ENCODE results near the gene FNDC8. TPM values are rescaled to one million over a fixed set of nuclear protein-coding genes. Genes with fewer than 3 reads are reported as not detected.
A peak's percentile ranks its signal among the peaks of the same experiment; 100 is the strongest.

Gene FNDC8
- total RNA-seq, 1 experiment from 2014 or later = not detected

DNA sequence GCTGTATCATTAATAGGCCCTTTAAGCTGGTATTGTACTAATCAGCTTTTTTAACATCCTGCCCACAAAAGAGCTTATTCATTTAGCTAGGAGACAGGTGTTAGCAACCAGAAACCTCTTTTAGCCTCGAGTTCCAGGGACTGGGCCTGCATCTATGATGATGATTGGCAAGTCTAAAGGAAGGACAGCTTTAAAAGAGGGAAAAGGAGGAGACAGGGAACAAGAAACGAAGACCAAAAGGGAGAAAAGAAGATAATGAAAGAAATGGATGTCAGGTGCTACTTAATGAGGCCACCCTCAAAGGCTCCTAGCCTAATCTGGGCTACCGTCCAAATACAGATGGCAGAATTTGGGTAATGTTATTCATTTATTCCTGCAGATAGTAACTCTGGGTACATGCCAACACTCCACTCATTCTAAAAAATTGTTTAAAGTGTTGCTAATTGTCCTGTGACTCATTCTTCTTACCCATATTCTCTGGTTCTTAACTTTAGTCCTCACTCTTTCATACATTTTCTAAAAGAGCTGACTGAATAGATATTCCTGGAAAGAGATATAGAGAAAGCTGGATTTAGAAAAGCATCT is 39.2 kb upstream of the FNDC8 start:
- Mint-ChIP-seq H3K4me1 (ENCODE audit: low read depth, unreplicated experiment) (peaks cover 66% of the 10 kb centered on the region), H3K27ac (ENCODE audit: unreplicated experiment) (peak overlapping the region; percentile 60), H3K36me3 (ENCODE audit: insufficient read depth, unreplicated experiment) (peaks cover 38% of the 10 kb centered on the region), H3K4me3 (ENCODE audit: low read depth, unreplicated experiment) (peak overlapping the region; percentile 22), H3K27me3 (ENCODE audit: unreplicated experiment) (no peaks in the 10 kb centered on the region), H3K9me3 (ENCODE audit: low read depth, unreplicated experiment) (no peaks in the 10 kb centered on the region)
- peak; percentile 31 for DNase-seq
- intact Hi-C loops (cut with micrococcal nuclease; ENCODE audit: unreplicated experiment) = loop anchor here (1.0 kb wide), 1 partner anchor 8 kb away; no protein-coding TSS in a partner anchor
- CTCF ChIA-PET = interaction anchor here (1.0 kb wide), 1 partner anchor 14 kb away, joined by 4 read pairs; no protein-coding TSS in a partner anchor
- BruUV-seq (replicated peaks) = no TSS peak
- TF ChIP-seq, protein P1, sequence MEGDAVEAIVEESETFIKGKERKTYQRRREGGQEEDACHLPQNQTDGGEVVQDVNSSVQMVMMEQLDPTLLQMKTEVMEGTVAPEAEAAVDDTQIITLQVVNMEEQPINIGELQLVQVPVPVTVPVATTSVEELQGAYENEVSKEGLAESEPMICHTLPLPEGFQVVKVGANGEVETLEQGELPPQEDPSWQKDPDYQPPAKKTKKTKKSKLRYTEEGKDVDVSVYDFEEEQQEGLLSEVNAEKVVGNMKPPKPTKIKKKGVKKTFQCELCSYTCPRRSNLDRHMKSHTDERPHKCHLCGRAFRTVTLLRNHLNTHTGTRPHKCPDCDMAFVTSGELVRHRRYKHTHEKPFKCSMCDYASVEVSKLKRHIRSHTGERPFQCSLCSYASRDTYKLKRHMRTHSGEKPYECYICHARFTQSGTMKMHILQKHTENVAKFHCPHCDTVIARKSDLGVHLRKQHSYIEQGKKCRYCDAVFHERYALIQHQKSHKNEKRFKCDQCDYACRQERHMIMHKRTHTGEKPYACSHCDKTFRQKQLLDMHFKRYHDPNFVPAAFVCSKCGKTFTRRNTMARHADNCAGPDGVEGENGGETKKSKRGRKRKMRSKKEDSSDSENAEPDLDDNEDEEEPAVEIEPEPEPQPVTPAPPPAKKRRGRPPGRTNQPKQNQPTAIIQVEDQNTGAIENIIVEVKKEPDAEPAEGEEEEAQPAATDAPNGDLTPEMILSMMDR (IDR thresholded peaks at IDR 0.05; ENCODE audit: unreplicated experiment) = no peak

DNA sequence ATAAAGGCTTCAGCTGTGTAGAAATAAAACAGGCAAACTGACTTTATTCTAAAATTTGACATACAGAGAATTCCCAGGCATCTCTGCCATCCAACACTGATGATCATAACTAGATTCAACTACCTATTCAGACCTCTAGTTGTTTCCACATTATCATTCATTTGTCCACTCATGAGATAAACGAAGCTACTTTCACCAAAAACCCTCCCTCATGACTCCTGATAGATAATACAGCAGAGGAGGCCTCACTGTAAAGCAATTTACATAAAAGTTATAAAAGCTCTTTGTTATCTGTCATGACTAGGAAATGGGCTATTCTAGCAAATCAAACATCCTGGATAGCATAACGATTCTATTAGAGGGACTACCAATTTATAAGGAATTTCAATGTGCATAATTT is 38.3 kb upstream of the FNDC8 start:
- Mint-ChIP-seq H3K4me3 (ENCODE audit: low read depth, unreplicated experiment) (peak overlapping the region; percentile 26), H3K9me3 (ENCODE audit: low read depth, unreplicated experiment) (no peaks in the 10 kb centered on the region), H3K4me1 (ENCODE audit: low read depth, unreplicated experiment) (peaks cover 67% of the 10 kb centered on the region), H3K36me3 (ENCODE audit: insufficient read depth, unreplicated experiment) (peaks cover 47% of the 10 kb centered on the region), H3K27me3 (ENCODE audit: unreplicated experiment) (no peaks in the 10 kb centered on the region), H3K27ac (ENCODE audit: unreplicated experiment) (peak overlapping the region; percentile 60)
- intact Hi-C loops (cut with micrococcal nuclease; ENCODE audit: unreplicated experiment) = no loop called here
- DNase-seq = no peak
- CTCF ChIA-PET = interaction anchor here (0.6 kb wide), 1 partner anchor 18 kb away, joined by 3 read pairs; no protein-coding TSS in a partner anchor
- BruUV-seq (replicated peaks) = no TSS peak
- TF ChIP-seq, protein P1 (IDR thresholded peaks at IDR 0.05; ENCODE audit: unreplicated experiment) = no peak

DNA sequence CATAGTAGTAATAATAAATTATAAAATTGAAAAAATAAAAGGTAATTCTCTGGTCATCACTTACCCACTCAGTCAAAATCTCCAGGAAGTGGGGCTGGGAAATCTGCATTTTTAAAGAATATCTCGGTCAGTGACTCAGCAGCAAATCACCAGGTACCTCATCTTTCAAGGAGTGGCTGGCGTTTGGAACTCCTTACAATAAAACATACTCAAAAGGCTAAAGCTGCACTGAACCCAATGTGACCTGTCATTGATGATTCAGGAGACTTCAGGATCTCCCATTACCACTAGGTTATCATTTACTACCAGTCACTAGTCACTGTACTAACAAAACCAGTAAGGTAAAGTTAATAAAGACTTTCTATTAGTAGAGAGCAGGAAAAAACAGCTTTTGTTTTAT is 36.4 kb upstream of the FNDC8 start:
- Mint-ChIP-seq H3K27me3 (ENCODE audit: unreplicated experiment) (no peaks in the 10 kb centered on the region), H3K27ac (ENCODE audit: unreplicated experiment) (peak overlapping the region; percentile 90), H3K4me1 (ENCODE audit: low read depth, unreplicated experiment) (peaks cover 59% of the 10 kb centered on the region), H3K9me3 (ENCODE audit: low read depth, unreplicated experiment) (no peaks in the 10 kb centered on the region), H3K4me3 (ENCODE audit: low read depth, unreplicated experiment) (peak overlapping the region; percentile 93), H3K36me3 (ENCODE audit: insufficient read depth, unreplicated experiment) (peaks cover 61% of the 10 kb centered on the region)
- intact Hi-C loops (cut with micrococcal nuclease; ENCODE audit: unreplicated experiment) = loop anchor here (5.0 kb wide), 1 partner anchor 68 kb away; no protein-coding TSS in a partner anchor
- CTCF ChIA-PET = interaction anchor here (0.5 to 0.6 kb wide), 2 partner anchors 20 to 454 kb away, joined by 5 read pairs; no protein-coding TSS in a partner anchor
- TF ChIP-seq, protein P1 (IDR thresholded peaks at IDR 0.05; ENCODE audit: unreplicated experiment) = no peak
- DNase-seq = peak; percentile 61
- BruUV-seq (replicated peaks) = no TSS peak

DNA sequence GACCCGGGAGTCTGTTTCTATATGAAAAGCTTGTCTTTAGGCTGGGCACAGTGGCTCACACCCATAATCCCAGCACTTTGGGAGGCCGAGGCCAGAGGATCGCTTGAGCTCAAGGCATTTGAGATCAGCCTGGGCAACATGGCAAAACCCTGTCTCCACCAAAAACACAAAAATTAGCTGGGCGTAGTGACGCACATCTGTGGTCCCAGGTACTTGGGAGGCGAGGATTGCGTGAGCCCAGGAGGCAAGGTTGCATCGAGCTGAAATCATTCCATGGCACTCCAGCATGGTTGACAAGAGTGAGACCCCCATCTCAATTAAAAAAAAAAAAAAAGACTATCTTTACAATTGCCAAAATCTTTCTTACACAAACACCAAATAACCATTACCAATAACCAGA is 35.3 kb upstream of the FNDC8 start:
- H3K27me3 Mint-ChIP-seq (ENCODE audit: unreplicated experiment) = no peaks in the 10 kb centered on the region
- H3K9me3 Mint-ChIP-seq (ENCODE audit: low read depth, unreplicated experiment) = no peaks in the 10 kb centered on the region
- peaks cover 61% of the 10 kb centered on the region for H3K36me3 Mint-ChIP-seq (ENCODE audit: insufficient read depth, unreplicated experiment)
- peak overlapping the region; percentile 93 for H3K4me3 Mint-ChIP-seq (ENCODE audit: low read depth, unreplicated experiment)
- TF ChIP-seq, protein P1 (IDR thresholded peaks at IDR 0.05; ENCODE audit: unreplicated experiment) = no peak
- DNase-seq = no peak
- H3K4me1 Mint-ChIP-seq (ENCODE audit: low read depth, unreplicated experiment) = peaks cover 48% of the 10 kb centered on the region
- intact Hi-C loops (cut with micrococcal nuclease; ENCODE audit: unreplicated experiment) = loop anchor here (2.0 to 5.0 kb wide), 2 partner anchors 39 to 69 kb away; no protein-coding TSS in a partner anchor
- peak overlapping the region; percentile 90 for H3K27ac Mint-ChIP-seq (ENCODE audit: unreplicated experiment)
- no TSS peak for BruUV-seq (replicated peaks)
- CTCF ChIA-PET = interaction anchor here (1.0 kb wide), 1 partner anchor 106 kb away, joined by 3 read pairs; the partner anchor contains the start of gene LIG3
